GM23248 (cell line): Measurements from ENCODE around the gene LAMA3.

Source experiments
- EZH2 ChIP-seq: fragments of 200-600 bp; sonication (generic); IDR thresholded peaks from 2 replicates; pipeline ENCODE4 v1.6.1; 2018; ENCODE audit warnings: antibody characterized with exemption, mild to moderate bottlenecking; ENCODE audit not compliant: insufficient read depth, poor library complexity, severe bottlenecking
- EZH2phosphoT487 ChIP-seq: fragments of 200-600 bp; sonication (generic); IDR thresholded peaks from 2 replicates; pipeline ENCODE4 v1.6.1; 2018; ENCODE audit warnings: antibody characterized with exemption, moderate library complexity, mild to moderate bottlenecking, low read depth; ENCODE audit not compliant: insufficient read depth

DNA sequence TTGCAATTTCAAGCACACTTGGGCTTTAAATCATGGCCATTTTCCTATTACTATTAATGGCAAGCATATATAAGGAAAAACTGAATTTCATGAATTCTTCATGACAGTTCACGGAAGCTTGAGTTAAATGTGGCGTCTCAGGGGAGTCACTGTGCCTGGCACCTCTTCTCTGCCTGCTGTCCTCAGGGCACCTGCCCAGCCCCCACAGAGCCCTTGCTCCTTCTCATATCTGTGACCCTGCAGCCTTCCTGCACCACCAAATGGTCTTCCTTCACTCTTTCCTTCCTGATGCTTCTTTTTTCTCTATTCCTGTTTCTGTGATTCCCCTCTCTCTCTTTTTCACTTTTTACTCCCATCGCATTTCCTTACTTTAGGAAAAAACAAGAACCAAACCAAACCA lies 35.4 kb downstream of the LAMA3 start:
- TF ChIP-seq EZH2 (no peak), EZH2phosphoT487 (no peak)
